ENCODE data around the gene MTUS2. TPM values are rescaled to one million over a fixed set of nuclear protein-coding genes. Genes with fewer than 3 reads are reported as not detected.

MTUS2 gene
- total RNA-seq, 1 donor from 2014 or later: 4.1 TPM

DNA sequence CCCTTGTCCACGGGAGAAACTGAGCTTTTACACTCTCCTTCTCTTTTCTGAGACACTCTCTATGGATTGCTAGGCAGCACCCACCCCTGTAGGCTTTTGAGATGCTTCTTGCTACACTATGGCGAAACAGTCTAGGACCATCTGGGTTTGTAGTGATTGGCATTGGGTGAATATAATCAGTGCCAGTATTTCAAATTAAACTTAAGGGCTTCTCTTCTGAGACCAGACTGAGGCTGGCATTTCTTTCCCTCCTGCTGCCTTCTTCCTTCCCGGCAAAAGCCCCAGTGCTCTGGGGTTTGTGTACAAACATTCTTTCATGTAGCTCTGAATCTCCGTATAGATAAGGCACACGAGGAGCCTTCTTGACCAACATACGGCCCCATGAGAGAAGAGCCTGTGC lies 498.6 kb downstream of the MTUS2 start:
- no peaks in the 10 kb centered on the region for H3K36me3 Mint-ChIP-seq
- TF ChIP-seq CTCF (conservative IDR thresholded peaks at IDR 0.05): no peak

DNA sequence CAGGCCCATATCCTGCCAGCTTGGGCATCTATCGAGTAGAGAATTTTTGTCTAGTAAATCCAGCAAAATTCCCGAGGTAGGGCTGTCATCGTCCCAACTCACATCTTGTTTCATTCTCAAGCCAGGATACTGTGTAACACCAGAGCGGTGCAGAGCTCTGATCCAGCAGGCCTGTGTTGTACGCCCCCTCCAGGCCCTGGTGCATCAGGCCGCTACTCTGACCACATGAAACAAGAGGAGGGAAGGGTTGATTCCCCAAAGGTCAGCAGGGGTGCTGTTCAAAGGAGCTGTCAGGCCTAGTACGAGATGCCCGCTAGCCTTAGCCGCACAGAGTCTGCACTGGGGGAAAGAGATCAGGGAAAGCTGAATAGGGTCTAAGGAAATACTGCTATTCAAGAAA lies 499.3 kb downstream of the MTUS2 start:
- no peaks in the 10 kb centered on the region for H3K4me1 Mint-ChIP-seq (ENCODE audit: unreplicated experiment)
- H3K4me3 Mint-ChIP-seq: no peak overlapping the region
- TF ChIP-seq CTCF (conservative IDR thresholded peaks at IDR 0.05): peak; percentile 27
- no peaks in the 10 kb centered on the region for H3K9me3 Mint-ChIP-seq
- no peaks in the 10 kb centered on the region for H3K36me3 Mint-ChIP-seq
- no peaks in the 10 kb centered on the region for H3K27me3 Mint-ChIP-seq
- H3K27ac Mint-ChIP-seq: no peak overlapping the region
- no peak for DNase-seq (ENCODE audit: extremely low spot score, unreplicated experiment)

More for the DNA sequence above, 498.6 kb downstream of the MTUS2 start:
- no peak overlapping the region for H3K27ac Mint-ChIP-seq
- no peak for DNase-seq (ENCODE audit: extremely low spot score, unreplicated experiment)
- H3K4me3 Mint-ChIP-seq: no peak overlapping the region
- H3K27me3 Mint-ChIP-seq: no peaks in the 10 kb centered on the region
- H3K4me1 Mint-ChIP-seq (ENCODE audit: unreplicated experiment): no peaks in the 10 kb centered on the region
- no peaks in the 10 kb centered on the region for H3K9me3 Mint-ChIP-seq

- TF ChIP-seq CTCF (conservative IDR thresholded peaks at IDR 0.05): no peak
- no peak for DNase-seq (ENCODE audit: extremely low spot score, unreplicated experiment)
- no peak overlapping the region for H3K27ac Mint-ChIP-seq
These were observed 503.8 kb downstream of the MTUS2 start for GRCh38 chr13:29323954-29324353.

DNA sequence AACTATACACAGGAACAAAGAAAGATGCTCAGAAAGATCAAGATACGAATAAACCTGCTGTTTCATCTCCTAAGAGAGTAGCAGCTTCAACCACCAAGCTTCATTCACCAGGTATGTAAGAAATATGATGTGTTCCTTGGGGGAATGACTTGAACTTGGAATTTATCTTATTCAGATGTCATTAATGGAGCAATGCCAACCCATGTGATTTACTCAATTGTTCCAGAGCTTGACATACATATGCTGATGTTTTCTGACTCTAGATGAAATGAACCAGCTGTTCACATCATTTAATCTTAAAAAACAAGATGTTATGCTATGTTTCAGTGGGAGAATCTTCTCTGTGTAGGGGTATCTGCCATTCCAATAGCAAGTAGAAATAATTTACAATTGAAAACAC lies 504.5 kb downstream of the MTUS2 start:
- Mint-ChIP-seq H3K9me3 (no peaks in the 10 kb centered on the region), H3K4me3 (peak overlapping the region; percentile 24), H3K4me1 (ENCODE audit: unreplicated experiment) (no peaks in the 10 kb centered on the region), H3K36me3 (no peaks in the 10 kb centered on the region), H3K27ac (peak overlapping the region; percentile 62), H3K27me3 (no peaks in the 10 kb centered on the region)
- TF ChIP-seq CTCF (conservative IDR thresholded peaks at IDR 0.05): no peak
- DNase-seq (ENCODE audit: extremely low spot score, unreplicated experiment): no peak

More at GRCh38 chr13:29323954-29324353, 503.8 kb downstream of the MTUS2 start:
- Mint-ChIP-seq H3K27me3 (no peaks in the 10 kb centered on the region), H3K36me3 (no peaks in the 10 kb centered on the region), H3K9me3 (no peaks in the 10 kb centered on the region), H3K4me3 (no peak overlapping the region), H3K4me1 (ENCODE audit: unreplicated experiment) (no peaks in the 10 kb centered on the region)

DNA sequence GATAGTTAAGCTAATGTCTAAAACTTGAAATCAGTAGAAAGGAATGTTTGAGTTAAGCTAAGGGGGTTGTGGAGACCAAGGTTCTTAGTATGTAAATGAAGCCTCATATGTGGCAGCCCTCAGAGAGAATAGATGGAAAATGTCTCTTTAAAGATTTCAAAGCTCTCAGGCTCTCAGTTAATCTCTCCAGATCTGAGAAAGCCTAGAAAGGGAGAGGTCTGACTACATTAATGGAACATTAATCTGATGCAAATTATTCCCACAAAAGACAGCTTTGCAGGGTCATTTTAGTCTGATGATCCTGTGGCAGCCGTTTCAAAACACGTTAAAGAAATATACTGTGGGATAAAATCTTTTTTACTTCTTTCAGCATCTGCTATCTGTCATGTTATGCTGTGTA lies 508.4 kb downstream of the MTUS2 start:
- Mint-ChIP-seq H3K27me3 (no peaks in the 10 kb centered on the region), H3K27ac (peak overlapping the region; percentile 93), H3K4me3 (peak overlapping the region; percentile 44), H3K9me3 (no peaks in the 10 kb centered on the region), H3K4me1 (ENCODE audit: unreplicated experiment) (no peaks in the 10 kb centered on the region), H3K36me3 (peaks cover 6% of the 10 kb centered on the region)
- DNase-seq (ENCODE audit: extremely low spot score, unreplicated experiment): no peak
- TF ChIP-seq CTCF (conservative IDR thresholded peaks at IDR 0.05): no peak

DNA sequence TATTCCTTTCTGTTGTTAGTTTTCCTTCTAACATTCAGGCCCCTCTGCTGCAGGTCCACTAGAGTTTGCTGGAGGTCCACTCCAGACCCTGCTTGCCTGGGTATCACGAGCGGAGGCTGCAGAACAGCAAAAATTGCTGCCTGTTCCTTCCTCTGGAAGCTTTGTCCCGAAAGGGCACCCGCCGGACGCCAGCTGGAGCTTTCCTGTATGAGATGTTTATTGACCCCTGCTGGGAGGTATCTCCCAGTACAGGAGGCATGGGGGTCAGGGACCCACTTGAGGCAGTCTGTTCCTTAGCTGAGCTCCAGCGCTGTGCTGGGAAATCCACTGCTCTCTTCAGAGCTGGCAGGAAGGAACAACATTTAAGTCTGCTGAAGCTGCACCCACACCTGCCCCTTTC lies 516.2 kb downstream of the MTUS2 start:
- no peak for DNase-seq (ENCODE audit: extremely low spot score, unreplicated experiment)
- Mint-ChIP-seq H3K36me3 (peaks cover 4% of the 10 kb centered on the region), H3K27ac (no peak overlapping the region), H3K4me1 (ENCODE audit: unreplicated experiment) (no peaks in the 10 kb centered on the region), H3K27me3 (no peaks in the 10 kb centered on the region), H3K4me3 (no peak overlapping the region), H3K9me3 (peaks cover 6% of the 10 kb centered on the region)
- TF ChIP-seq CTCF (conservative IDR thresholded peaks at IDR 0.05): no peak
